ENCODE data around the gene SEPHS2.
"Not testable (repeated sequence)": the region's sequence is repeated elsewhere in the genome, so short reads cannot be mapped to it uniquely, and the experiment has no call there.

SEPHS2 gene, protein sequence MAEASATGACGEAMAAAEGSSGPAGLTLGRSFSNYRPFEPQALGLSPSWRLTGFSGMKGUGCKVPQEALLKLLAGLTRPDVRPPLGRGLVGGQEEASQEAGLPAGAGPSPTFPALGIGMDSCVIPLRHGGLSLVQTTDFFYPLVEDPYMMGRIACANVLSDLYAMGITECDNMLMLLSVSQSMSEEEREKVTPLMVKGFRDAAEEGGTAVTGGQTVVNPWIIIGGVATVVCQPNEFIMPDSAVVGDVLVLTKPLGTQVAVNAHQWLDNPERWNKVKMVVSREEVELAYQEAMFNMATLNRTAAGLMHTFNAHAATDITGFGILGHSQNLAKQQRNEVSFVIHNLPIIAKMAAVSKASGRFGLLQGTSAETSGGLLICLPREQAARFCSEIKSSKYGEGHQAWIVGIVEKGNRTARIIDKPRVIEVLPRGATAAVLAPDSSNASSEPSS

DNA sequence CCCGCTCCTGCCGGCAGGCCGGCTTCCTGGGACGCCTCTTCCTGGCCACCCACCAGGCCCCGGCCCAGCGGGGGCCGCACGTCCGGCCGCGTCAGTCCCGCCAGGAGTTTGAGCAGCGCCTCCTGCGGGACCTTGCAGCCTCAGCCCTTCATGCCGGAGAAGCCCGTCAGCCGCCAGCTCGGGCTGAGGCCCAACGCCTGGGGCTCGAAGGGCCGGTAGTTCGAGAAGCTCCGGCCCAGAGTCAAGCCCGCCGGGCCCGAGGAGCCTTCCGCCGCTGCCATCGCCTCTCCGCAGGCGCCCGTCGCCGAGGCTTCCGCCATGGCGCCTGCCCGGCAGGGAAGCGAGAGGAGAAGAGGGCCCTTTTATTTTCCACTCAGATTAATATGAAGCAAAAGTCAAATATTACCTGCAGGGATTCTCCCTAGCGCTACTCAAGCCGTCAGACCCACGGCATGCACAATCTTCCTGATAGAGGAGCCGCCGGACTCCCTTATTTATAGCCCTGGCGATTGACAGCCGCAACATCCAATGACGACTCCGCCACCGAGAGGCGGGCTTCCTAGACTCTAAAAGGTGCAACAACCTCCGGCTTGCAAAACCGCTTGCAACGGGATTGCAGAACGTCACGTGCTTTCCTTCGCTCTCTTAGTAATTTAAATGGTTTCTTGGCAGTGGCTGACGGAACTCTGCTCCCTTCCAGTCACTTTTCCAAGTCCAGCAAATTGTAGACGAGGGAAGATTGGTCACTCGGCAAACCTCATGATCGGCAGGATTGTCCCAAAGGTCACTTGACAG, at the start of gene SEPHS2:
SEPHS2 (minus strand) TSS at position 467 of the 795 bp plus-strand sequence; CDS start at position 320, 147 bp downstream.
- peak; percentile 96 for DNase-seq

DNA sequence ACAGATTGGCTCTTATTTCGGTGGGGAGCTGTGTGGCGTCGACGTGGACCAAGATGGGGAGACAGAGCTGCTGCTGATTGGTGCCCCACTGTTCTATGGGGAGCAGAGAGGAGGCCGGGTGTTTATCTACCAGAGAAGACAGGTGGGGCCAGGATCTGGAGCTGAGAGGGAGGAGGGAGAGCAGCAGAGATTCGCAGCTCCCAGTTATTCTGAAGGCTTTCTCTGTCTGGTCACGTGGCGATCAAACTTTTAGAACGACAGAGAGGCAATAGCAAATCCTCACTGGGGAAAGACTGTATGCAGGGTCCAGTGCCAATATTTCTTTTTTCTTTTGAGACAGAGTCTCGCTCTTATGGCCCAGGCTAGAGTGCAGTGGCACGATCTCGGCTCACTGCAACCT, 49.0 kb upstream of the SEPHS2 start:
- DNase-seq, result no peak

DNA sequence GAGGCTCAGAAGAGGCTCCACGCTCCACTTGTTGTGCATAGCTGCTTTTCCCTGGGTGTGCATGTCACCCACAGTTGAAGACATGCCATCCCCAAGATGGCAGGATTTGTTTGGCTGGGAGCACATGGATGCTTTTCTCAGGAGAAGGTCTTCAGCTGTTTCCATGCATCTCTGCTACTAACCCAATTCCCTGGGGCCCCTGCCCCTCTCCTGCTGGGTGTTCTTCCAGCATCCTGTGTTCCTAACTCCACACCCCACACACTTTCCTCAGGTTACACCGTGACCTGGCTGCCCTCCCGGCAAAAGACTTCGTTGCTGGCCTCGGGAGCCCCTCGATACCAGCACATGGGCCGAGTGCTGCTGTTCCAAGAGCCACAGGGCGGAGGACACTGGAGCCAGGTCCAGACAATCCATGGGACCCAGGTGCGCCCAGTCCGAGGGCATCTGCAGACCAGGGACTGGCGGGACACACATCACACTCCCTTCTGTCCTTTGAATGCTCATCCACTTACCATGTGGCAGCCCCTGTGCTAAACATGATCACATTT, 48.3 kb upstream of the SEPHS2 start:
- DNase-seq, result no peak

DNA sequence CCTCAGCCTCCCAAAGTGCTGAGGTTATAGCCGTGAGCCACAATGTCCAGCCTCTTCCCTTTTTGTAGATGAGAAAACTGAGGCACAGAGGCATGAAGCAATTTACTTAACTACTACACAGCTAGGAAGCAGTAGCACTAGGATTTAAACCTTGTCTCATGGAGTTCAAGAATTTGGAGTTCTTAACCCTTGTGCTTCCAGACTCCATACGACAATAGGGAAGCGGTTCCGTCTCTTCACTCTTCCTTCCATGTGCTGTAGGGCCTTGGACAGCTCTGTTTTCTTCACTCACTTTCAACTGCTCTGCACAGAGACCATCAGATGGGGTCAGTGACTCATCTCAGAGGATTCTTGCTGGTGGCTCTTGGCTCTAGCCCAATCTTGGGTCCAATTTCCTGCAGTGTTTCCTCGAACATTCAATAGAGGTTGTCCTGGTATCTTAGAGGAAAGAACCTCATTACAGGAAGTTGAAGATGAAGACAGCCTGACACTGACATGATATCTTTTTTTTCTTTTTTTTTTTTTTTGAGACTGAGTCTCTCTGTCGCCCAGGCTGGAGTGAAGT, 46.2 kb upstream of the SEPHS2 start:
- no peak for DNase-seq

DNA sequence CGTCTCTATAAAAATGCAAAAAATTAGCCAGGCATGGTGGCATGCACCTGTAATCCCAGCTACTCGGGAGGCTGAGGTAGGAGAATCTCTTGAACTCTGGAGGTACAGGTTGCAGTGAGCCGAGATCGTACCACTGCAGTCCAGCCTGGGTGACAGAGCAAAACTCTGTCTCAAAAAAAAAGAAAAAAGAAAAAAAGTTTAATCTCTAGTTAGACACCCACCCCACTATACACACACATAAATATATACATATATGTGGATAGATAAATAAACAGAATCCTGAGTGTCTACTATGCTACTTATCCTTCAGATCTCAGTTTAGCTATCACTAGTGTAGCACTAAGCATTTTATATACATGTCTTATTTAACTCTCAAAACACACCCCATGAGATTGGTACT, 45.6 kb upstream of the SEPHS2 start:
- DNase-seq, result no peak

DNA sequence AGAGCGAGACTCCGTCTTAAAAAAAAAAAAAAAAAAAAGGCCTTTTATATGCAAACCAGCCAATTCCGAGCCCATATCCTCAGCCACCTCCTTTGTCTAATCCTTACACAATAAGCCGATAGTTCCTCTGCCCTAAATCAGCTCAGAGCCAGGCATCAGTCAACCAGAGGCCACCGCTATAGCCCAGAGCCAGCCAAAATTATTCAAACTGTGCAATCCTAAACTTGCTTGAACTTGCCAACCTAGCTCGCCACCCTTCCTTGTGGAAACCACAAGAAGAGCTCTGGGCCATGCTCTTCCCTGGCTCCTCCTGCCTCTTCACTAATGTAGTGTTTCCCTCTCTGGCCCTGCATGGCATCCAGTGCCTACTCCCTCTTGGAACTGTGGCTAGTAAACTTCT, 44.5 kb upstream of the SEPHS2 start:
- no peak for DNase-seq

DNA sequence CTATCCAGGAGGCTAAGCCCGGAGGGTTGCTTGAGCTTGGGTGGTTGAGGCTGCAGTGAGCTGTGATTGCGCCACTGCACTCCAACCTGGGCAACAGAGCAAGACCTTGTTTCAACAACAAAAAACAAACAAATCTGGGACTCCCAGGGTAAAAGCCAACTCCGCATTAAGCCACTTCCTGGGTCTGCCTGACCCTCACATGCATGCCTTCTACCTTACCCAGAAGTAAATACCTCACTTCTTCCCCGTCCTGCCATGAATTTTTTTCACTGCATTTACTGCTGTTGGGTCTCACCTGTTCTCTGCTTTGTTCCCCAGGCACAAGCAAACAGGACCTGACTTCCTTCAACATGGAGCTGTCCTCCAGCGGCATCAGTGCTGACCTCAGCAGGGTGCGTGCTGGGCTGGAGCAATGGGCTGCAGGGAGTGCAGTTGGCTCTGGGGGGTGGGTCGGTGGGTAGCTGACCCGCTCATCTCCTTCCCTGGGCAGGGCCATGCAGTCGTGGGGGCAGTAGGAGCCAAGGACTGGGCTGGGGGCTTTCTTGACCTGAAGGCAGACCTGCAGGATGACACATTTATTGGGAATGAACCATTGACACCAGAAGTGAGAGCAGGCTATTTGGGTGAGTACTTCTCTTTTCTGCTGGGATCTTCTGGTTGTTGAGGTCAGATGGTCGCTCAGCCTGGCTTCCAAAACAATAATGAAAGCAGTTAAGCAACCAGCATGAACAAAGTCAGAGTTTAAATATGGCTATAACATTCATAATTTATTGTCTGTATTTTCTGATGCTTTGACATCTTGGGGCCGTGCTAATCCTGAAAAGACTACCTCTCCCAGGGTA, 43.3 kb upstream of the SEPHS2 start:
- DNase-seq, result no peak

DNA sequence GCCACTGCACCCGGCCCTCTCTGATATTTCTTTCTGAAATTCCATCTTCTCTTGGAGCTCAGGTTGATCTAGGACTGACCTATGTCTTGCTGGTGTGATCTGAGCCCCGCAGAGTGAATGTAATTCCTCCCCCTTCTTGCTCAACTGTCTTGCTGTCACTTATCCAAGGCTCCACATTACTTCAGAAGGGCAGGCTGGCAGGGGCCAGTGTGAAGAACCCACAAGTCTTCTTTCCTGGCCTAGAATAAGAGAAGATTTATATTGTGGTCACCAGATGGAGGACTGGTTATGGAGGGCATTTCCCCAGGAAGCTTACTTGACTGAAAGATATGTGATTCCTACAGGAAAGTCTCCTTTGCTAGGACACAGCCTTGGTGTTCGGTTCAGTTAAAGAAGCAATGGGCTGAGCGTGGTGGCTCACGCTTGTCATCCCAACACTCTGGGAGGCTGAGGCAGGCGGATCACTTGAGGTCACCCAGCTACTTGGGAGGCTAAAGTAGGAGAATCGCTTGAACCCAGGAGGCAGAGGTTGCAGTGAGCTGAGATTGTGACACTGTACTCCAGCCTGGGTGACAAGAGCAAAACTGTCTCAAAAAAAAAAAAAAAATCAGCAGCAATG, 40.3 kb upstream of the SEPHS2 start:
- DNase-seq, result no peak

DNA sequence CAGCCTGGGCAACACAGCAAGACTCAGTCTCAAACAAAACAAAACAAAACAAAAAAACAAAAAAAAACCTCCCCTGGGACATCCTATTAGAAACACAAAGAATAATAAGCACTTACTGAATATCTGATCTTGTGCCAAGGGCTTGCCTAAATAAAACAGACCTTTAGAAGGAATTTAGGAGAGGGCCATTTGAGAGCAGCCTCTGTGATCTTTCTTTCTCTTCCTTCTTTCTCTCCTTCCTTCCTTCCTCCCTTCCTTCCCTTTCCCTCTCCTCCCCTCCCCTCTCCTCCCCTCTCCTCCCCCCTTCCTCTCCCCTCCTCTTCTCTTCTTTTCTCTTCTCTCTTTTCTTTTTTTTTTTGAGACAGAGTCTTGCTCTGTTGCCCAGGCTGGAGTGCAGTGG, 39.2 kb upstream of the SEPHS2 start:
- no peak for DNase-seq

DNA sequence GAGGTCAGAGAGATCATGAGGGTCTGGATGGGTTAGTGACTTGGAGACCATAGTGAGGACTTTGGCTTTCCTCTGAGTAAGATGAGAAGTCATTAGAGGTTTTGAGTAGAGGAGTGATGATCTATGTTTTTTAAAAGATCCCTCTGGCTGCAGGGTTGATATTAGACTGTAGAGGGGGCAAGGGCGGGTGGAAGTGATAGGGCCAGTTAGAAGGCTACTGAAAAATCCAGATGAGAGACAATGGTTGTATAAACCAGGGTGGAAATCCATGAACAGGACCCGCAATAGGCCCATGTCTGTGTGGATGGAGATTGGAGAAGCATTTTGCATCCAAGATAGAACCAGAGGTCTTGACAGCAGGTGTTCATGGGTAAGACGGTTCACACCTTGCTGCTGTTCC, 36.7 kb upstream of the SEPHS2 start:
- no peak for DNase-seq

DNA sequence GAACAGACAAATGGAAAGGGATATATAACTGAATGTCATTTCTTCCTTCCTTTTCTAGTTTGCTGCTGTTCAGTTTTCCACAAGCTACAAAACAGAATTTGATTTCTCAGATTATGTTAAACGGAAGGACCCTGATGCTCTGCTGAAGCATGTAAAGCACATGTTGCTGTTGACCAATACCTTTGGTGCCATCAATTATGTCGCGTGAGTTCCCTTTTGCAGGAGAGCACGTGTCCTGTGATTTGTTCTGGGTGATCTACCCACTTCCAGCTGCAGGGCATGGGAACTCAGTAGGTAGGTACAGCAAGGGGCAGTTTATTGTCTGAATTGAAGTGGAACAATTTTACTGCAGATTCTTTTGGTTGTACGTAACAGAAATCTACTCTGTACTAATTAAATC, 35.7 kb upstream of the SEPHS2 start:
- no peak for DNase-seq

DNA sequence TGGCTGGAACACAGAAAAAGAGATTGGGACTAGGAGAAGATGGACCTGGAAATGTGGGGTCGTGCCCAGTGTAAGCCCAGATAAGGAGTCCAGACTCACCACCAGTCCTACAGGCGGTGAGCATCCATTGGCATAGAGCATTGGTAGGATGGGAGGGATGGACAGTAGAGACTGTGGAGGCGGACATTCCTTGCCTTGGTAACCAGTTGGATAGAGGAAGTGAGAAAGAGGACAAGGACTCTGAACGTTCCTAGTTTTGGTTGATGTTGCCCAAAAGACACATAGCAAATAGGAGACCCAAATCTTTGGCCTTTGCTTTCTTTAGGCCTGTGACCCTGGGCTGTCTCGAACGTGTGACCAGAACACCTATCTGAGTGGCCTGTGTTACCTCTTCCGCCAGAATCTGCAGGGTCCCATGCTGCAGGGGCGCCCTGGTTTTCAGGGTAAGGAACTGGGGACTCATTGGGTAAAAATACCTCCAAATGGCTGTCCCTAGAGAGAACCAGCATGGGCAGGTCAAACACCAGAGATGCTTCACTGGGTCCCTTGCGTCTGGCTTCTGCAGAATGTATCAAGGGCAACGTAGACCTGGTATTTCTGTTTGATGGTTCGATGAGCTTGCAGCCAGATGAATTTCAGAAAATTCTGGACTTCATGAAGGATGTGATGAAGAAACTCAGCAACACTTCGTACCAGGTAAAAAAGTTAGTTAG, 33.2 kb upstream of the SEPHS2 start:
- no peak for DNase-seq

DNA sequence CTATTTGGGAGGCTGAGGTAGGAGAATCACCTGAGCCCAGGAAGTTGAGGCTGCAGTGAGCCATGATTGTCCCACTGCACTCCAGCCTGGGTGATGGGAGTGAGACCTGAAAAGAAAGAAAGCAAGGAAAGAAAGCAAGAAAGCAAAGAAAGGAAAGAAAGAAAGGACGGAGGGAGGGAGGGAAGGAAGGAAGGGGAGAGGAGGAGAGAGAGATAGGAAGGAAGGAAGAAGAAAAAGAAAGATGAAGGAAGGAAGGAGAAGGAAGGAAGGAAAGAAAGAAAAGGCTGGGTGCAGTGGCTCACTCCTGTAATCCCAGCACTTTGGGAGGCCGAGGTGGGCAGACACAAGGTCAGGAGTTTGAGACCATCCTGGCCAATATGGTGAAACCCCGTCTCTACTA, 32.1 kb upstream of the SEPHS2 start:
- not testable (repeated sequence) for DNase-seq

DNA sequence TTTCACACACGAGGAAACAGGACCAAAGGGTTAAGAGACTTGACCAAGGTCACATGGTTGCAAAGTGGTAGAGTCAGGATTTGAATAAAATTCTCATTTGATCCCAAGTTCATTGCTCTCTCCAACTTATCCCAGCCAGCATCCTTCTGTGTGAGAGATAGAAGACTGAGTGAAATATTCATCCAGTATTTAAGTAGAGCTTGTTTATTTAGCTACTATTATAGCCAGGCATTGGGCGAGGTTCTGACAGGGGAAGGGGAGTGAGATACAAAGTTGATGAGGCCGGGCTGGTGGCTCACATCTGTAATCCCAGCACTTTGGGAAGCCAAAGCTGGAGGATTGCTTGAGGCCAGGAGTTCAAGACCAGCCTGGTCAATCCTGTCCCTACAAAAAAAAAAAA, 31.3 kb upstream of the SEPHS2 start:
- DNase-seq, result no peak

DNA sequence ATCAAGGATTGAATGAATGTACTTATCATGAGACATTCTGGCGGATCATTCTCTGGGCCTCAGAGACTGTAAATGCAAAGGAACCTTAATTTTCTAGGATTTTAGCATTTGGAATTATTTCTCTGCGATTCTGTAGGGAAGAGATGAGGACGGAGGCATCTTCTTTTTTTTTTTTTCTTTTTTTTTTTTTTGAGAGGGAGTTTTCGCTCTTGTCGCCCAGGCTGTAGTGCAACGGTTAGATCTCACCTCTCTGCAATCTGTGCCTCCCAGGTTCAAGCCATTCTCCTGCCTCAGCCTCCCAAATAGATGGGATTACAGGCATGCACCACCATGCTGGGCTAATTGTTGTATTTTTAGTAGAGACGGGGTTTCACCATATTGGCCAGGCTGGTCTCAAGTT, 29.0 kb upstream of the SEPHS2 start:
- DNase-seq, result no peak

DNA sequence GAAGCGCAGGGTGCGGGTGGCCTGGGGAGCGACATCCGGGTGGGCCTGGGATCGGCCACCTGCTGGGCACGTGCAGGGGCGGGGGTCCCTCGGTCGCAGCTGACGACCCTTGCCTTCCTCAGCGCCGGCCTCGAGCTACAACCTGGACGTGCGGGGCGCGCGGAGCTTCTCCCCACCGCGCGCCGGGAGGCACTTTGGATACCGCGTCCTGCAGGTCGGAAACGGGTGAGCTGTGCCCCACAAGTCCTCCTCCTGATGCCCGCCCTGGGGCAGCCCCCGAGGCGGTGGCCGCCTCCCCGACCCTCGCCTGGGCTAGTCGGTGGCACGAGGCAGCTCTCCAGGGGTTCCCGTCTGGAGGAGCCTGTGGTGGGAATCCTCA, 28.4 kb upstream of the SEPHS2 start:
- no peak for DNase-seq

DNA sequence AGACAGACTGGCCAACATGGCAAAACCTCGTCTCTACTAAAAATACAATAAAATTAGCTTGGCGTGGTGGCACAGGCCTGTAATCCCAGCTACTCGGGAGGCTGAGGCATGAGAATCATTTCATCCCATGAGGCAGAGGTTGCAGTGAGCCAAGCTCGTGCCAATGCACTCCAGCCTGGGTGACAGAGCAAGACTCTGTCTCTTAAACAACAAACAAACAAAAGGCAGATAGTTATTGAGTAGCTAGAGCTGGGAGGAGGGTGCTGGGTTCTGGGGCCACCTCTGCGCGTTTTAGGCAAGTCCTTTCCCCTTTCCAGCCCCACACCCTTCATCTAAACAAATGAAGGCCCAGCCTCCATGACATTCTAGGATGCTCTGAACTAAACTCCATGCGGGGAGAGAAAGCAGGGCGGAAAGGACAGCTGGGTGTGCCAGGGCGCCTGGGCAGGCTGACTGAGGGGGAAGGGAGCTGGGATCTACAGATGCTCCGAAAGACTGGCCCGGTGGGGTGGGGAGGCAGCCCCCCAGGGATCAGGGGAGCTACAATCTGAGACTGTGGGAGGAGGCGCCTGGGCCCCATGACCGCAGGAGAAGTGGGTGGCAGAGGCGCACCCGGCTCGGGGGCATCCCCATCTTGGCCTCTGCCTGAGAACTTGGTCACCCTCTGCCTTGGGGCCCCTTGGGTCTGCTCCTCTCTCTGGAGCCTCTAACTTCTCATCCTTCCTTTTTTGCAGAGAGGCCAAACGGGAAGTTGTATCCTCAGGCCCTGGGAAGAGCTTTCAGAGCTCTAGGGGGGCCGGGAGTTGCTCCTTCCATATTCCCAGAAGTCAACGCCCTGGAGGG, 27.8 kb upstream of the SEPHS2 start:
- no peak for DNase-seq

DNA sequence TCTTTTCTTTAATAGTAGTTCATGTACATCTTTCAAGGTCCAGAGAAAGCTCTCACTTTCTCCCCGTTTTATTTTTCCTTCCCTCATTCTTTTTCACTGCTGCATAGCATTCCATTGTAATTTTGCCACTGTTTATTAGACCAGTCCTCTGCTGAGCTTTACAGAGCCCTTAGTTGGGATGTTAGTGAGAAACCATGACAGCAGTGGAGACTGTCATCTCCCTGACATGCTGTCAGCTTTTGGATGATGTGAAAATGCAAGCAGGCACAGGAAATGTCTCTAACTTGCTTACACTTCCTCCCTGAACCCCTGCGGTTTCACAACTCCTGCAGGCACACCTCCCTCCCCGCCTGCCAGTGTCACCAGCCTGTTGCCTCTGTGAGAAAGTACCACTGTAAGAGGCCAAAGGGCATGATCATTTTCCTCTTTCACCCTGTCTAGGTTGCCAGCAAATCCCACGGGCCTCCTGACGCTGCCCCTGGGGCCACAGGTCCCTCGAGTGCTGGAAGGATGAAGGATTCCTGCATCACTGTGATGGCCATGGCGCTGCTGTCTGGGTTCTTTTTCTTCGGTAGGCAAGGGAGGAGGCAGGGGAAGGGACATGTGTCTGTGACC, 26.8 kb upstream of the SEPHS2 start, which contains the start of gene ITGAL:
ITGAL (plus strand) TSS at position 415 of the 615 bp plus-strand sequence; CDS start at position 511, 96 bp downstream.
- DNase-seq, result no peak

DNA sequence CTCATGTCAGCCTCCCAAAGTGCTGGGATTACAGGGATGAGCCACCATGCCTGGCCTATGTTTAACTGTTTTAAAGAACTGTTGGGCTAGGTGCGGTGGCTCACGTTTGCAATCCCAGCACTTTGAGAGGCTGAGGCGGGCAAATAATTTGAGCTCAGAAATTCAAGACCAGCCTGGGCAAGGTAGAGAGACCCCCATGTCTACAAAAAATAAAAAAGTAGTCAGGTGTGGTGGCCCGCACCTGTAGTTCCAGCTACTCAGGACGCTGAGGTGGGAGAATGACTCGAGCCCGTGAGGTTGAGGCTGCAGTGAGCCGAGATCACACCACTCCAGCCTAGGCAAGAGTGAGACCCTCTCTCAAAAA, 24.9 kb upstream of the SEPHS2 start:
- DNase-seq, result no peak

DNA sequence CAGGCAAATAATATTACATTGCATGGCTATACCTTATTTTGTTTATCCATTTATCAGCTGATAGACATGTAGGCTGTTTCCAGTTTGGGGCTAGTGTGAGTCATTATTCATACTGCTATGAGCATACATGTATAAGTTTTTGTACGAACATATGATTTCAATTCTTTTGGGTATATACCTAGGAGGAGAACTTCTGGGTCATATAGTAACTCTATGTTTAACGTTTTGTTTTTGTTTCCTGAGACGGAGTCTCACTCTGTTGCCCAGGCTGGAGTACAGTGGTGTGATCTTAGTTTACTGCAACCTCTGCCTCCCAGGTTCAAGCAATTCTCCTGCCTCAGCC, 24.5 kb upstream of the SEPHS2 start:
- no peak for DNase-seq
